ENCODE results near the gene TRIM31.

Gene TRIM31

DNA sequence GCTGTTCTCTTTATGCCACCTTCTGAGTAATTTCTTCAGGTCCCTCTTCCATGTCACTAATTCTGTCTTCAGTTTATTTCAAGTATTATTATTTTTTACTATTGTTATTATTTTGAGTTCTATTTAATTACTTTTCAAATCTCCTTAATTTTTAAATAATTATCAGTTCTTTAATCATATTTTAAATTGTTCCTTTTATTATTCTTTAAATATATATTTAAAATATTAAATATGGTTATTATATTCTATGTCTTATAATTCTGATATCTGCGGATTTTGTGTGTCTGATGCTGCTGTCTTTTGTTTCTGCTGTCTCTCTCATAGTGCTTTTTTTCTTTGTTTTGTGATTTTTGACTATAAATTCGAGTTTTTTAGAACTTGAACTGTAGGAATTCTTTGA is 49.6 kb downstream of the TRIM31 start:
- DNase-seq (ENCODE audit: low read depth) = no peak
- no peak for TF ChIP-seq CTCF (conservative IDR thresholded peaks at IDR 0.05; ENCODE audit: low read length)
- no peak overlapping the region for H3K4me3 ChIP-seq (ENCODE audit: low read length)

DNA sequence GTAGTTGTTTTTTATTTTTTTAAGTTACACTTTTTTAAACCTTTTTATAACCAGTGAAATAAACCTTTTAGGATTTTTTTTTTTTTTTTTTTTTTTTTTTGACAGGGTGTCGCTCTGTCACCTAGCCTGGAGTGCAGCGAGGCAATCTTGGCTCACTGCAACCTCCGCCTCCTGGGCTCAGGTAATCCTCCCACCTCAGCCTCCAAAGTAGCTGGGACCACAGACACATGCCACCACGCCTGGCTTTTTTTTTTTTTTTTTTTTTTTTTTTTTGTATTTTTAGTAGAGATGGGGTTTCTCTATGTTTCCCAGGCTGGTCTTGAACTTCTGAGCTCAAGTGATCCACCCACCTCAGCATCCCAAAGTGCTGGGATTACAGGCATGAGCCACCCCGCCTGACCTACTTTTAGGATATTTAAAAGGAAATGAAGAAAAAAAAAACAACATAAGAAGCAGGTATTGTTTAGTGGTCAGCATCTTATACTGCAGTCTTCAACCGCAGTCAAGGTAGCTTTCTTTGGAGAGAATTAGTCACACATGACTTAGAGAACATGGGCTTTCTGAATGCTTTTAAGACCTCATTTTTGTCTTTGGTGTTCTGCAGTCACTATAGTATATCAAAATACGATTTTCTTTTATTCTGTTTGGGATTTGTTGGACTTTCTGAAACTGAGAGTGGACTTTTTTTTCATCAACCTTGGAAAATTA is 50.3 kb downstream of the TRIM31 start:
- DNase-seq (ENCODE audit: low read depth) = no peak
- H3K4me3 ChIP-seq (ENCODE audit: low read length) = peak overlapping the region; percentile 95; the same call in 1 of the 2 replicates
- TF ChIP-seq CTCF (conservative IDR thresholded peaks at IDR 0.05; ENCODE audit: low read length) = no peak

DNA sequence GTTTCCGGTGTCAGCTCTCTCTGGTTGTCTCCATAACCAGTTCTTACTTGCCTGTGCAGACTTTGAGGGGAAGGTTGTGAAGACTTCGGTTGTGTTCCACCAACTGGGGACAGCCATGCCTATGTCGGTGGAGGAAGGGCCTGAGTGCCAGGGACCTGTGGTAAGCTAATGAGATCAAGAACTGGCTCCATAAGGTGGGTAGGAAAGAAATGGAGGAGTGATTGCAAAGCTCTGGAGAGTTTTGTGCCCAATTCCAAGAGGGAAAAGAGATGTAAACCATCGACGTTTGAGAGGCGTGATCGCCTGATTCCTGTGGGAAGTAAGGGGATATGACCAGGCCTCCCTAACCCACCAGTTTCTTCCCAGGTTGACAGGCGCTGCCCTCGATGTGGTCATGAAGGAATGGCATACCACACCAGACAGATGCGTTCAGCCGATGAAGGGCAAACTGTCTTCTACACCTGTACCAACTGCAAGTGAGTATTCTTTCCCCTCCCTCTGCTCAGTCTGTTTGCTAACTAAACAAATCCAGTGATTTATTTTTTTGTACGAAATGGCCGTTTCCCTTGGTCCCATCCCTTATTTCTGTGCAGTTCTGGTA is 50.9 kb downstream of the TRIM31 start:
- H3K4me3 ChIP-seq (ENCODE audit: low read length) = peak overlapping the region; percentile 95
- no peak for TF ChIP-seq CTCF (conservative IDR thresholded peaks at IDR 0.05; ENCODE audit: low read length)
- peak; percentile 22 for DNase-seq (ENCODE audit: low read depth)

DNA sequence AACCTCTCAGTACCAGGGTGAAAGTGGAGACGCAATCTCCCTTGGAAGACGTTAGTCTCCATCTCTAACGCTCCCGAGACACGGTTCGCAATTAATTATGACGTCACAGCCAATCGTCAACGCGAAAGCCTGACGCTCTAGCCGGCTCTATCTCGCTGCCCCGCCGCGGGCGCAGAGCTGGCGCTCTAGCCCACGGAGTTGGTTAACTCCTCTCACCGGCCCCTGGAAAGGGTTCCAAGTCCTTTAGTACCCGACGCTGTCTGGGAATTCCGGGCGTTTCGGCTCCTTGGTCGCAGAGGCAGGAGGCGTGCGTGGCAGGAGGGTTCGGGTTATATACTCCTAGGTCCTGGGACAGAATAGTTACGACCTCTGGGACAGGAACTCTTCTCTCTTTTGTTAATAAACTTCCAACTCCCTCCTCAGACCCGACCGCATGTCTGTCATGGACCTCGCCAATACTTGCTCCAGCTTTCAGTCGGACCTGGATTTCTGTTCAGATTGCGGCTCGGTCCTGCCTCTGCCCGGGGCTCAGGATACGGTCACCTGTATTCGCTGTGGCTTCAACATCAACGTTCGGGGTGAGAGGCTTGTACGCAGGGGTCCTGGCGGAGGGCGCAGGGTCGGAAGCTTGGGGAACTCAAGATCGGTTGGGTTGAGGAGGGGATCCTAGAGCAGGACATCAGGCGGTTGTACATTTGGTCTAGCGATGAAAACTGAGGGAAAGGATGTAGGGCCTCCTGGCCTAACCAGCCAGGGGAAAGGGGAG is 51.6 kb downstream of the TRIM31 start, which contains the start of gene POLR1H:
Gene POLR1H, plus strand, starts transcription at position 174 of the 766 bp plus-strand sequence. Its CDS starts 260 bp downstream, at position 434.
- TF ChIP-seq CTCF (conservative IDR thresholded peaks at IDR 0.05; ENCODE audit: low read length) = no peak
- H3K4me3 ChIP-seq (ENCODE audit: low read length) = peak within 1 kb of the TSS; percentile 95
- DNase-seq (ENCODE audit: low read depth) = peak; percentile 94

DNA sequence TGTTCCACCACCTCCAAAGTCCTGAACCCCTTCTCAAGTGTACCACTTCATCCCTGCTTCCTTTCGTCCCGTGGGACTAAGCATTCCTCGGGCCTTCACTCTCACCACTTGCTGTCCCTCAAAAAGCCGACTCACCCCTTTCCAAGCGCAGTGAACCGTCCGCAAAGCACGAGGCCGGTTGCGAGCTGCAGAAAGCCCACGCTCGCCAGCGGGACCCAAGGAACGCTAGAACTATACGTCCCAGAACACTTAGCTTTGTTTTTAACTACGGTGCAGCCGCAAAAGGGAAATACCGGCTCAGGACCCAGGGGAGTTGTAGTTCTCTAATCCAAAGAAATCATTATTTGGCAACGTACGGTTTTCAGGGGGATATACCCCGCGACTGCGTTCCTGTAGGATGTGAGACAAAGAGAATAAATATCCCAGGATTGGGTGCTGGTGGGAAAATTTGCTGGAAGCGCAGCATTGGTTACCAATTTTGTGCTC is 52.2 kb downstream of the TRIM31 start:
- peak; percentile 33 for DNase-seq (ENCODE audit: low read depth)
- no peak for TF ChIP-seq CTCF (conservative IDR thresholded peaks at IDR 0.05; ENCODE audit: low read length)
- peak overlapping the region; percentile 95 for H3K4me3 ChIP-seq (ENCODE audit: low read length)

DNA sequence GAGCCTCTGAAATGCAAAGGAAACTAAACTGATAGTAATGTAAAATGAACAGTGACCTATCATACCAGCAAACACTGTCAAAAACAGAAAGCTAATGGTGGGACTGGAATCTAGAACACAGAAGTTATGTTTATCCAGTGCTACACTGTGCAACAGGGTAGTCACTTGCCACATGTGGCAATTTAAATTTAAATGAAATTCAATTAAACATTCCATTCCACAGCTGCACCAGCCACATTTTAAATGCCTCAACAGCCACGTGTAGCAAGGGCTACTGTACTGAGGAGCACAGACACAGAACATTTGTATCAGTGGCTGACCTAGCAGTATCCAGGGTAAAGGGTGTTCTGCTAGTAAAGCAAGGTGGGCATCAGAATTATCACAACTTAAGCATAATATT is 57.4 kb downstream of the TRIM31 start:
- no peak for DNase-seq (ENCODE audit: low read depth)
- no peak overlapping the region for H3K4me3 ChIP-seq (ENCODE audit: low read length)
- TF ChIP-seq CTCF (conservative IDR thresholded peaks at IDR 0.05; ENCODE audit: low read length) = no peak

Data from AG10803 (cell line).